Fibroblast of lung (primary cell): Measurements from ENCODE around the gene HMGCS1.

ENCODE experiments used
- EZH2 ChIP-seq: IDR thresholded peaks from 2 replicates; pipeline ENCODE4 v1.5.1; 2012; ENCODE audit warnings: low read length, control low read depth, mild to moderate bottlenecking; ENCODE audit errors: missing control alignments
- TF ChIP-seq, protein P1 (sequence below), 2 donors: IDR thresholded peaks in 1 of 2; conservative IDR thresholded peaks in 1 of 2; 1 replicate in 1 of 2; 2 replicates in 1 of 2; pipeline ENCODE4 v1.5.1; 2011 to 2012; ENCODE audit warnings: low read length in 2 of 2, control low read depth in 1 of 2, inconsistent platforms in 1 of 2, low read depth in 1 of 2, mild to moderate bottlenecking in 1 of 2

DNA sequence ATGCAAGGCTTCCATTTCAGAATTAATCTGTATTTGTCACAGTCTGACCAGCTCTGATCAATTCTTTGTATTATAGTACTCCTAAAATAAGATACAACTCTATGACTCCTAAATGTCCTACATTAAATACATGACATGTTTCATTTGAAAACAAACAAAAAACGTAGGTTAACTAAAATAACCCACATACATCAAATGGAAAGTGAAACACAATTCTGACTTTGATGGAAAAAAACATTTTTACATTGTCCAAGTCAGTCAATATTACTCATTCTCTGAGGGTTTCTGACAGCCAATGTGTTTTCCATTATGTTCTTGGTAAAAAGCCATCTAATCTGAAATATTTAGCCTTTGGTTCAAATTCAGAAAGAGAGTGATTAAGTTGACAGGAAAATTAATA is 8.7 kb downstream of the HMGCS1 start:
- TF ChIP-seq, protein P1, sequence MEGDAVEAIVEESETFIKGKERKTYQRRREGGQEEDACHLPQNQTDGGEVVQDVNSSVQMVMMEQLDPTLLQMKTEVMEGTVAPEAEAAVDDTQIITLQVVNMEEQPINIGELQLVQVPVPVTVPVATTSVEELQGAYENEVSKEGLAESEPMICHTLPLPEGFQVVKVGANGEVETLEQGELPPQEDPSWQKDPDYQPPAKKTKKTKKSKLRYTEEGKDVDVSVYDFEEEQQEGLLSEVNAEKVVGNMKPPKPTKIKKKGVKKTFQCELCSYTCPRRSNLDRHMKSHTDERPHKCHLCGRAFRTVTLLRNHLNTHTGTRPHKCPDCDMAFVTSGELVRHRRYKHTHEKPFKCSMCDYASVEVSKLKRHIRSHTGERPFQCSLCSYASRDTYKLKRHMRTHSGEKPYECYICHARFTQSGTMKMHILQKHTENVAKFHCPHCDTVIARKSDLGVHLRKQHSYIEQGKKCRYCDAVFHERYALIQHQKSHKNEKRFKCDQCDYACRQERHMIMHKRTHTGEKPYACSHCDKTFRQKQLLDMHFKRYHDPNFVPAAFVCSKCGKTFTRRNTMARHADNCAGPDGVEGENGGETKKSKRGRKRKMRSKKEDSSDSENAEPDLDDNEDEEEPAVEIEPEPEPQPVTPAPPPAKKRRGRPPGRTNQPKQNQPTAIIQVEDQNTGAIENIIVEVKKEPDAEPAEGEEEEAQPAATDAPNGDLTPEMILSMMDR (conservative IDR thresholded peaks at IDR 0.05 in 1 of 2, IDR thresholded peaks at IDR 0.05 in 1 of 2; ENCODE audit: low read depth in 1 of 2, low read length in 2 of 2), result no peak
- TF ChIP-seq EZH2, result no peak
